Ishikawa (cell line): ENCODE data around the gene CCT2.

Source experiments
- CREB1 ChIP-seq: IDR thresholded peaks from 2 replicates; pipeline ENCODE4 v1.6.1; 2012; ENCODE audit warnings: low read depth
- EGR1 ChIP-seq: IDR thresholded peaks from 2 replicates; pipeline ENCODE4 v1.6.1; 2012
- EP300 ChIP-seq: IDR thresholded peaks from 2 replicates; pipeline ENCODE4 v1.6.1; 2012; ENCODE audit warnings: borderline replicate concordance
- NFIC ChIP-seq: IDR thresholded peaks from 2 replicates; pipeline ENCODE4 v1.6.1; 2012
- TAF1 ChIP-seq: IDR thresholded peaks from 2 replicates; pipeline ENCODE4 v1.6.1; 2012; ENCODE audit warnings: low read depth, mild to moderate bottlenecking
- TCF12 ChIP-seq: IDR thresholded peaks from 2 replicates; pipeline ENCODE4 v1.6.1; 2012; ENCODE audit warnings: low read depth
- TEAD4 ChIP-seq: IDR thresholded peaks from 2 replicates; pipeline ENCODE4 v1.6.1; 2012
- YY1 ChIP-seq: IDR thresholded peaks from 2 replicates; pipeline ENCODE4 v1.6.1; 2012; ENCODE audit warnings: low read depth
- TF ChIP-seq, protein P1 (sequence below): IDR thresholded peaks from 2 replicates; pipeline ENCODE4 v1.6.1; 2012
- TF ChIP-seq, protein P2 (sequence below): IDR thresholded peaks from 2 replicates; pipeline ENCODE4 v1.6.1; 2012; ENCODE audit warnings: low read depth, mild to moderate bottlenecking

DNA sequence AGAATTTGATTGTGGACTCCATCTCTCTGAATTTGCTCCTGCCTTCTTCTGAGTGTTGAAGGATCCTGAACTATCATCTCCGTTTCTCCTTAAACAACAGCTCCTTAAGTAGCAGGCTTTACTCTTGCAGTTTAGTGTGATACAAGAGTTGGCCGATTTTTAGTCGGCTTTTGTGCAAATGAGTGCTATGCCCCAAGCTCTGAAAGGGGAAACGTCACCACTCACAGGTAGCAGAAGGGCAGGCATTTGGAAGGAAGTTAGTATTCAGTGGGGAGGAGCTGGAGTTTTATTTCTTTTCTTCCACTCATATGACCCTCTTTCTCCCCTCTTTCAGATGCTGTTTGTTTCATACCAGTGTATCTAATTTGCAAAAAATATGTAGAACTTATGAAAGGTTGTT, 61.9 kb downstream of the CCT2 start:
- TF ChIP-seq YY1, result no peak
- no peak for TF ChIP-seq CREB1
- no peak for TF ChIP-seq NFIC
- TF ChIP-seq, protein P1, sequence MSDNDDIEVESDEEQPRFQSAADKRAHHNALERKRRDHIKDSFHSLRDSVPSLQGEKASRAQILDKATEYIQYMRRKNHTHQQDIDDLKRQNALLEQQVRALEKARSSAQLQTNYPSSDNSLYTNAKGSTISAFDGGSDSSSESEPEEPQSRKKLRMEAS, result no peak
- no peak for TF ChIP-seq EP300
- TF ChIP-seq, protein P2, sequence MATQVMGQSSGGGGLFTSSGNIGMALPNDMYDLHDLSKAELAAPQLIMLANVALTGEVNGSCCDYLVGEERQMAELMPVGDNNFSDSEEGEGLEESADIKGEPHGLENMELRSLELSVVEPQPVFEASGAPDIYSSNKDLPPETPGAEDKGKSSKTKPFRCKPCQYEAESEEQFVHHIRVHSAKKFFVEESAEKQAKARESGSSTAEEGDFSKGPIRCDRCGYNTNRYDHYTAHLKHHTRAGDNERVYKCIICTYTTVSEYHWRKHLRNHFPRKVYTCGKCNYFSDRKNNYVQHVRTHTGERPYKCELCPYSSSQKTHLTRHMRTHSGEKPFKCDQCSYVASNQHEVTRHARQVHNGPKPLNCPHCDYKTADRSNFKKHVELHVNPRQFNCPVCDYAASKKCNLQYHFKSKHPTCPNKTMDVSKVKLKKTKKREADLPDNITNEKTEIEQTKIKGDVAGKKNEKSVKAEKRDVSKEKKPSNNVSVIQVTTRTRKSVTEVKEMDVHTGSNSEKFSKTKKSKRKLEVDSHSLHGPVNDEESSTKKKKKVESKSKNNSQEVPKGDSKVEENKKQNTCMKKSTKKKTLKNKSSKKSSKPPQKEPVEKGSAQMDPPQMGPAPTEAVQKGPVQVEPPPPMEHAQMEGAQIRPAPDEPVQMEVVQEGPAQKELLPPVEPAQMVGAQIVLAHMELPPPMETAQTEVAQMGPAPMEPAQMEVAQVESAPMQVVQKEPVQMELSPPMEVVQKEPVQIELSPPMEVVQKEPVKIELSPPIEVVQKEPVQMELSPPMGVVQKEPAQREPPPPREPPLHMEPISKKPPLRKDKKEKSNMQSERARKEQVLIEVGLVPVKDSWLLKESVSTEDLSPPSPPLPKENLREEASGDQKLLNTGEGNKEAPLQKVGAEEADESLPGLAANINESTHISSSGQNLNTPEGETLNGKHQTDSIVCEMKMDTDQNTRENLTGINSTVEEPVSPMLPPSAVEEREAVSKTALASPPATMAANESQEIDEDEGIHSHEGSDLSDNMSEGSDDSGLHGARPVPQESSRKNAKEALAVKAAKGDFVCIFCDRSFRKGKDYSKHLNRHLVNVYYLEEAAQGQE, result no peak
- TF ChIP-seq EGR1, result no peak
- no peak for TF ChIP-seq TAF1
- no peak for TF ChIP-seq TEAD4
- TF ChIP-seq TCF12, result no peak
